Stromal cell of bone marrow (primary cell): ENCODE results near the gene HOXD9.

Source experiments
- DNase-seq: peaks from one replicate; pipeline ENCODE4 v3.0.0-alpha.2; 2012; ENCODE audit warnings: low read depth

The HOXD9 gene

GRCh38 chr2:176085861-176086771, 36.4 kb upstream of the HOXD9 start:
- DNase-seq: no peak

- no peak for DNase-seq
Observed at GRCh38 chr2:176087330-176088047, 35.0 kb upstream of the HOXD9 start.

GRCh38 chr2:176088048-176088936, 34.2 kb upstream of the HOXD9 start:
- no peak for DNase-seq

- no peak for DNase-seq
Observed at GRCh38 chr2:176088937-176089842, 33.3 kb upstream of the HOXD9 start.

GRCh38 chr2:176089843-176090395, 32.6 kb upstream of the HOXD9 start:
- DNase-seq: no peak

GRCh38 chr2:176090862-176091261, 31.7 kb upstream of the HOXD9 start:
- DNase-seq: no peak

- DNase-seq: no peak
Observed at GRCh38 chr2:176091329-176092258, 30.9 kb upstream of the HOXD9 start.

GRCh38 chr2:176092270-176093144, 30.0 kb upstream of the HOXD9 start, which contains the start of gene HOXD13:
Gene HOXD13 (plus strand): TSS chr2:176092721. CDS start chr2:176092891, 170 bp downstream.
- DNase-seq: no peak

GRCh38 chr2:176093145-176093897, 29.2 kb upstream of the HOXD9 start:
- no peak for DNase-seq

- no peak for DNase-seq
Observed at GRCh38 chr2:176093898-176094249, 28.6 kb upstream of the HOXD9 start.

- DNase-seq: no peak
Observed at GRCh38 chr2:176094349-176094748, 28.2 kb upstream of the HOXD9 start.

GRCh38 chr2:176095421-176095820, 27.1 kb upstream of the HOXD9 start:
- DNase-seq: no peak

GRCh38 chr2:176096243-176096985, 26.1 kb upstream of the HOXD9 start:
- DNase-seq: no peak

- DNase-seq: peak; percentile 46
Observed at GRCh38 chr2:176096986-176097819, 25.3 kb upstream of the HOXD9 start.

- no peak for DNase-seq
Observed at GRCh38 chr2:176097820-176098365, 24.6 kb upstream of the HOXD9 start.
